SIG-M5 (cell line): ENCODE data around the gene CD163L1.

Experiments used
- DNase-seq: peaks from one replicate; lab custom pipeline; 2025; lab: John Stamatoyannopoulos, UW

Gene CD163L1

GRCh38 chr12:7324176-7324575 lies 119.8 kb downstream of the CD163L1 start:
- DNase-seq = no peak

GRCh38 chr12:7322599-7322998 lies 121.4 kb downstream of the CD163L1 start:
- DNase-seq = no peak

GRCh38 chr12:7321624-7322023 lies 122.3 kb downstream of the CD163L1 start:
- DNase-seq = no peak

GRCh38 chr12:7319930-7320329 lies 124.0 kb downstream of the CD163L1 start:
- DNase-seq = no peak

- no peak for DNase-seq
Observed at GRCh38 chr12:7310070-7310469, 133.9 kb downstream of the CD163L1 start.
